ENCODE results near the gene VSNL1.

DNA sequence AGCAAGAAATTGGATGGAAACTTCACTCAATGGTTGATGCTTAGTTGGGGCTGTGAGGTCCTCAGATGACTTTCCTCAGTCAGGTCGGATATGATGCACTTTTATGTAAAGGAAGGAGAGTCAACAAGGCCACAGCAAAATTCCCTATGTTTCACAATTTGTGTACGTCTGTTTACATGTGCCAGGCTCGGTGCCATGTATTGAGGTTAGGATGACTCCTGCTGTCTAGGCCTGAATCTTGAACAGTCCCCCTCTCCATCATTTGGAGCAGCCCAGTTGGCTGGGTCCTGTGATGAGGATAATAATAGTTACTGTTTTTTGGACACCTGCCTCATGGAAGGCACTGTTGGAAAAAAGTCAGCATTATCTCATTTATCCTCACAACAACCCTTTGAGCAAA lies 43.1 kb downstream of the VSNL1 start:
- TF ChIP-seq, protein P1, sequence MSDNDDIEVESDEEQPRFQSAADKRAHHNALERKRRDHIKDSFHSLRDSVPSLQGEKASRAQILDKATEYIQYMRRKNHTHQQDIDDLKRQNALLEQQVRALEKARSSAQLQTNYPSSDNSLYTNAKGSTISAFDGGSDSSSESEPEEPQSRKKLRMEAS (IDR thresholded peaks at IDR 0.05; ENCODE audit: low read depth, low read length) = no peak
- TF ChIP-seq, protein P2, sequence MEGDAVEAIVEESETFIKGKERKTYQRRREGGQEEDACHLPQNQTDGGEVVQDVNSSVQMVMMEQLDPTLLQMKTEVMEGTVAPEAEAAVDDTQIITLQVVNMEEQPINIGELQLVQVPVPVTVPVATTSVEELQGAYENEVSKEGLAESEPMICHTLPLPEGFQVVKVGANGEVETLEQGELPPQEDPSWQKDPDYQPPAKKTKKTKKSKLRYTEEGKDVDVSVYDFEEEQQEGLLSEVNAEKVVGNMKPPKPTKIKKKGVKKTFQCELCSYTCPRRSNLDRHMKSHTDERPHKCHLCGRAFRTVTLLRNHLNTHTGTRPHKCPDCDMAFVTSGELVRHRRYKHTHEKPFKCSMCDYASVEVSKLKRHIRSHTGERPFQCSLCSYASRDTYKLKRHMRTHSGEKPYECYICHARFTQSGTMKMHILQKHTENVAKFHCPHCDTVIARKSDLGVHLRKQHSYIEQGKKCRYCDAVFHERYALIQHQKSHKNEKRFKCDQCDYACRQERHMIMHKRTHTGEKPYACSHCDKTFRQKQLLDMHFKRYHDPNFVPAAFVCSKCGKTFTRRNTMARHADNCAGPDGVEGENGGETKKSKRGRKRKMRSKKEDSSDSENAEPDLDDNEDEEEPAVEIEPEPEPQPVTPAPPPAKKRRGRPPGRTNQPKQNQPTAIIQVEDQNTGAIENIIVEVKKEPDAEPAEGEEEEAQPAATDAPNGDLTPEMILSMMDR (IDR thresholded peaks at IDR 0.05; ENCODE audit: low read depth, low read length) = no peak
- TF ChIP-seq POLR2A (IDR thresholded peaks at IDR 0.05; ENCODE audit: extremely low read depth, insufficient read length) = no peak

Measured in NB4 (cell line).